Renal cortical epithelial cell (primary cell): ENCODE results near the gene GTF2E1. TPM values are rescaled to one million over a fixed set of nuclear protein-coding genes. Genes with fewer than 3 reads are reported as not detected.

Source experiments
- DNase-seq: peaks from one replicate; pipeline ENCODE4 v3.0.0-alpha.2; 2011; ENCODE audit warnings: low read depth
- total RNA-seq: library from RNA; depleted of rRNA; stranded (reverse); fragments of >200 nt; gene quantifications from 2 replicates; pipeline ENCODE4 v1.2.3, GENCODE V29; 2014

Gene GTF2E1
- total RNA-seq, 1 donor from 2014 or later, result 31.9 TPM

DNA sequence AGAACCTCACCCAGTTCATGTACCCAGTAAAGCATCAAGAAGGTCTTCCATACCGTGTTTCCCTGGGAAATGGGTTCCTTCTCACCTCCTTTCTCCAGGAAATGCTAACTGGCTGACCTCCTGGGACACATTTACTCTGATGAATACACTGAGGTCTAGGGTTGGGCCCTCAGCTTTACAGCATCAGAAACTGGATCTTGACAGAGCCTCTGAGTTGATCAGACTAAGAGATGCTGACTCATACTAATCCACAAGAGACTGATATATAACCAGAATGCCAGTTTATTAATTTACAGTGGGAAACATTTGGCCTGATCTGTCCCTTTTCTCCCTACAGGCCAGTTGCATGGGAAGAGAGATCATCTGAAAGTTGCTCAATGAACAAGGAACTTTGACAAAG is 55.8 kb downstream of the GTF2E1 start:
- peak; percentile 15 for DNase-seq

- no peak for DNase-seq
These were observed 58.1 kb downstream of the GTF2E1 start for GRCh38 chr3:120800625-120801024.

- no peak for DNase-seq
These were observed 58.9 kb downstream of the GTF2E1 start for GRCh38 chr3:120801484-120801883.

DNA sequence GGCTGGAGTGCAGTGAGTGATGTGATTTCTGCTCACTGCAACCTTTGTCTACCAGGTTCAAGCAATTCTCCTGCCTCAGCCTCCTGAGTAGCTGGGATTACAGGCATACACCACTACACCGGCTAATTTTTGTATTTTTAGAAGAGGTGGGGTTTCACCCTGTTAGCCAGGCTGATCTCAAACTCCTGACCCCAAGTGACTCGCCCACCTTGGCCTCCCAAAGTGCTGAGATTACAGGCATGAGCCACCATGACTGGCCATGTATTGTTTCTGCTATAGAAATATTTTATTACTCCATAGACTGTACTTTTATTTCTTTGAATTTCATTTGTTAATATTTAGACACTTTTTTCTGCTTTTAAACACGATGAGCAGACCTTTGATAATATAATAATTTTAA is 60.4 kb downstream of the GTF2E1 start:
- no peak for DNase-seq

GRCh38 chr3:120816728-120817127 is 74.2 kb downstream of the GTF2E1 start:
- DNase-seq, result no peak

DNA sequence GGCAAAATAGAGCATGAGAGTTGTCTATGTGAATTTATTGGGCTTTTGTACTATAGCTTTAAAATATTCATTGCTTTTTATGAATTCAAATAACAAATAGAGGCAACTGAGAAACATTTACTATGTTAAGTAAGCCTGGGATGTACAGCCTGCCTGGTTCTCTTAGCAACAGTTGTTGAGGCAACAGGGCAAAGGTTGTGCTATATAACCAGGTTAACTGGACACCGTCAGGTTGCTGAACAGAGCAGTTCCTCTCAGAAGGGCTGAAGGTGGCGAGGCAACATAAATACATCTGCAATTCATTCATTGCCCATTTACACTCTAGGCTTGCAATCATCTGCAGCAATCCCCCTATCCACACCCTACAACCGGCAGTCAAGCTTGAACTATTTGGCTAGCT is 78.2 kb downstream of the GTF2E1 start:
- DNase-seq, result peak; percentile 3

GRCh38 chr3:120821426-120821825 is 78.9 kb downstream of the GTF2E1 start:
- peak; percentile 4 for DNase-seq

- DNase-seq, result no peak
These were observed 80.6 kb downstream of the GTF2E1 start for GRCh38 chr3:120823156-120823555.

DNA sequence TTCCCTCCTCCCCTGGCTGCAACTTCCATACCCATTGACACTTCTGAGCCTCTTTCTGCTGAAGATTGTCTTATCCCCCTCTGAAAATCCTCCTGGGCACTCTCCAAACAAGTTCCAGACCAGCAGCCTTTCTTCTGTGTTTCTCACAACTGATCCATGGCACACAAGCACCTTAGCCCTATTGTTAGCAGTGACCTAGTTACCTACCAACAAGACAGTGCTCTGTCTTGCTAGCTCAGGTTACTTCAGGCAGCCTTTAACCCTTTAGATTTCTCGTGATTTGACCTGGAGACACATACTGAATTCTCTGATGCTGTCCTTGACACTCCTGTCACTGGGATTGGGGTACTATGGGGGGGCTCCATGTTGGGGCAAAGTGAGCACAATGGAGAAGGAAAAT is 82.1 kb downstream of the GTF2E1 start:
- no peak for DNase-seq

GRCh38 chr3:120828796-120829195 is 86.3 kb downstream of the GTF2E1 start:
- DNase-seq, result no peak

DNA sequence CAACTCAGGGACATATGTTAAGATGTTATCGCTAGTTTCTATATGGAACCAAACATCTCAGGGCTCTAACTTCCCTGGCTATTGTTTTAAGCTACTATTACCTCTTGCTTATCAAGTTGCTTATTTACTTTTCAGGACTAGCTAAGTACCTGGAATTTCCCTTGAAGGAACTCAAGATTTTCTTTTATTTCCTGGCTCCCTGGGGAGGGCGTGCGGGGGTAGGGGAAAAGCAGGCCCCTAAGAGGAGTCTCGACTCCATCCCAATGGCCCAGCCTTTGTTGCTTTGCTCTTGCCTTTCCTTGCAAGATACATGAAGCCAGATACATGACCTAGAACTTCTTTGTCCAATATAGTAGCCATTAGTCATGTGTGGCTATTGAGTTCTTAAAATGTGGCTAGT is 88.5 kb downstream of the GTF2E1 start:
- DNase-seq, result no peak

Other genes starting within 250 kb of the GTF2E1 start
- 42.5 and 51.9 TPM in 2 replicates for gene NDUFB4, start 146.4 kb upstream of the GTF2E1 start, total RNA-seq
- gene HGD, start 60.5 kb upstream of the GTF2E1 start, total RNA-seq, result 27.3 and 91.5 TPM in 2 replicates
- gene RABL3, start 228 bp upstream of the GTF2E1 start, total RNA-seq, result 34.9 and 42.7 TPM in 2 replicates
- gene STXBP5L, start 165.5 kb downstream of the GTF2E1 start, total RNA-seq, result 0.05 TPM in 1 of 2 replicates, not detected in the other